Measurements from ENCODE around the gene TMEM131.

DNA sequence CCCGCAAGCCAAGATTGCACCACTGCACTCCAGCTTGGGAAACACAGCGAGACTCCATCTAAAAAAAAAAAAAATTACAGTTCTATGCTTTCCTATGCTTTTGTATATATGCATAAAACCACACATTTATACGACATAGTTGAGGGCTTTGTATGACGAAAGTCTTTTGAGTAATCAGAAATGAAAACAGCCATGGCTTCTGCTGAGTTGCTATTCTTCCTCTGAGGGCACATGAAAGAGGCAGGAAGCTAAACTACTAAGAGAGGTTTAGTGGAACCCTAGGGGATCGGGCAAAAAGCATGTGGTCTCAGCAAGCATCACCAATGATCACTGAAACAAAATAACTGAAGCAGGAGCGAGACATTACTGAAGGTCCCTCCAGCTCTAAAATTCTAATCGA lies 182.8 kb downstream of the TMEM131 start:
- TF ChIP-seq, protein P1, sequence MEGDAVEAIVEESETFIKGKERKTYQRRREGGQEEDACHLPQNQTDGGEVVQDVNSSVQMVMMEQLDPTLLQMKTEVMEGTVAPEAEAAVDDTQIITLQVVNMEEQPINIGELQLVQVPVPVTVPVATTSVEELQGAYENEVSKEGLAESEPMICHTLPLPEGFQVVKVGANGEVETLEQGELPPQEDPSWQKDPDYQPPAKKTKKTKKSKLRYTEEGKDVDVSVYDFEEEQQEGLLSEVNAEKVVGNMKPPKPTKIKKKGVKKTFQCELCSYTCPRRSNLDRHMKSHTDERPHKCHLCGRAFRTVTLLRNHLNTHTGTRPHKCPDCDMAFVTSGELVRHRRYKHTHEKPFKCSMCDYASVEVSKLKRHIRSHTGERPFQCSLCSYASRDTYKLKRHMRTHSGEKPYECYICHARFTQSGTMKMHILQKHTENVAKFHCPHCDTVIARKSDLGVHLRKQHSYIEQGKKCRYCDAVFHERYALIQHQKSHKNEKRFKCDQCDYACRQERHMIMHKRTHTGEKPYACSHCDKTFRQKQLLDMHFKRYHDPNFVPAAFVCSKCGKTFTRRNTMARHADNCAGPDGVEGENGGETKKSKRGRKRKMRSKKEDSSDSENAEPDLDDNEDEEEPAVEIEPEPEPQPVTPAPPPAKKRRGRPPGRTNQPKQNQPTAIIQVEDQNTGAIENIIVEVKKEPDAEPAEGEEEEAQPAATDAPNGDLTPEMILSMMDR (IDR thresholded peaks at IDR 0.05), result no peak
- no peak for TF ChIP-seq POLR2A (IDR thresholded peaks at IDR 0.05)
